Transverse colon (tissue), 4 donors: ENCODE results near the gene DNAJC1. TPM values are rescaled to one million over a fixed set of nuclear protein-coding genes. Genes with fewer than 3 reads are reported as not detected.

ENCODE experiments used
- DNase-seq: peaks from one replicate; pipeline ENCODE4 v3.0.0-alpha.2; 2019
- H3K27ac ChIP-seq, 4 donors: fragments of 200-600 bp; sonication (generic); 2 replicates each; pipeline ENCODE4 v1.5.1; 2016 to 2018; ENCODE audit warnings: inconsistent platforms in 4 of 4
- H3K27me3 ChIP-seq: fragments of 200-600 bp; sonication (generic); 2 replicates; pipeline ENCODE4 v1.5.1; 2017; ENCODE audit warnings: inconsistent platforms
- H3K36me3 ChIP-seq, 4 donors: fragments of 200-600 bp; sonication (generic); 2 replicates each; pipeline ENCODE4 v1.5.1; 2017 to 2019; ENCODE audit warnings: inconsistent platforms in 4 of 4
- H3K4me1 ChIP-seq, 4 donors: fragments of 200-600 bp; sonication (generic); 2 replicates each; pipeline ENCODE4 v1.5.1; 2017 to 2020; ENCODE audit warnings: inconsistent platforms in 4 of 4
- H3K4me3 ChIP-seq, 4 donors: fragments of 200-600 bp; sonication (generic); 1 replicate in 1 of 4; 2 replicates in 3 of 4; pipeline versions ENCODE4 v1.5.1 to v1.6.1; 2017 to 2019; ENCODE audit warnings: inconsistent platforms in 4 of 4
- H3K9me3 ChIP-seq, 2 donors: fragments of 200-600 bp; sonication (generic); 2 replicates each; pipeline ENCODE4 v1.5.1; 2017 to 2019; ENCODE audit warnings: inconsistent platforms in 2 of 2
- CTCF ChIP-seq, 5 experiments: fragments of 200-600 bp in 3 of 5; fragments of 450-650 bp in 2 of 5; sonication (generic) in 3 of 5; IDR thresholded peaks; 1 replicate in 2 of 5; 2 replicates in 3 of 5; pipeline ENCODE4 v1.5.1; 2016 to 2017; ENCODE audit warnings: antibody characterized with exemption in 5 of 5, inconsistent platforms in 3 of 5, mild to moderate bottlenecking in 2 of 5, moderate library complexity in 1 of 5
- EP300 ChIP-seq: sonication (generic); formaldehyde crosslinking; IDR thresholded peaks from one replicate; pipeline ENCODE4 v1.6.1; 2017; ENCODE audit warnings: antibody characterized with exemption, low read depth
- POLR2A ChIP-seq: fragments of 450-650 bp; IDR thresholded peaks from one replicate; pipeline ENCODE4 v1.6.1; 2016; ENCODE audit warnings: antibody characterized with exemption, mild to moderate bottlenecking, moderate library complexity
- POLR2AphosphoS5 ChIP-seq, 3 donors: sonication (generic); formaldehyde crosslinking; IDR thresholded peaks; one replicate each; pipeline ENCODE4 v1.6.1; 2016; ENCODE audit warnings: antibody characterized with exemption in 3 of 3
- WGBS, 2 donors: methylation state at CpG; one replicate each; pipeline ENCODE4 v1.1.5; 2018; ENCODE audit warnings: low coverage in 1 of 2; 5-methylcytosine and 5-hydroxymethylcytosine counted together
- in situ Hi-C, 4 donors: fragments of 200-750 bp; cut with MboI; loops; one replicate each; pipeline versions ENCODE4 v1.15.0 to v1.15.1; 2017; ENCODE audit warnings: low sequenced_read_pairs in 3 of 4, low pct_ligation_motif_present in 1 of 4, low pct_unique_long_range_greater_than_20kb in 1 of 4
- intact Hi-C: fragments of 100-400 bp; cut with DNase I; formaldehyde crosslinking; loops from one replicate; pipeline ENCODE4 v1.15.1; 2023; ENCODE audit warnings: low total_unique reads
- total RNA-seq, 4 donors: library from RNA; depleted of rRNA; stranded (reverse); fragments of >200 nt; gene quantifications; one replicate each; pipeline ENCODE4 v1.1.0, GENCODE V29; 2016

The DNAJC1 gene
- total RNA-seq, 4 donors from 2014 or later: 18.5 to 71.7 (median 48.4) TPM

GRCh38 chr10:21727452-21728168, 275.9 kb downstream of the DNAJC1 start:
- in situ Hi-C loops (loop anchor here in 2 of 4 donors (10.0 to 25.0 kb wide), 3 partner anchors 223 to 440 kb away; no protein-coding TSS in a partner anchor), intact Hi-C loops (no loop called here)
- Histone ChIP-seq H3K4me3 (no peak overlapping the region), H3K4me1 (peaks cover 12 to 35% (median 24%) of the 10 kb centered on the region in 4 donors), H3K27ac (no peak overlapping the region), H3K9me3 (no peaks in the 10 kb centered on the region), H3K27me3 (no peaks in the 10 kb centered on the region), H3K36me3 (no peaks in the 10 kb centered on the region)
- TF ChIP-seq EP300 (no peak), POLR2AphosphoS5 (IDR thresholded peaks at IDR 0.05) (no peak)
- WGBS, 2 donors: 38 to 49% methylated on average over 7 to 13 of the region's 13 CpGs
- DNase-seq: peak; percentile 49

DNA sequence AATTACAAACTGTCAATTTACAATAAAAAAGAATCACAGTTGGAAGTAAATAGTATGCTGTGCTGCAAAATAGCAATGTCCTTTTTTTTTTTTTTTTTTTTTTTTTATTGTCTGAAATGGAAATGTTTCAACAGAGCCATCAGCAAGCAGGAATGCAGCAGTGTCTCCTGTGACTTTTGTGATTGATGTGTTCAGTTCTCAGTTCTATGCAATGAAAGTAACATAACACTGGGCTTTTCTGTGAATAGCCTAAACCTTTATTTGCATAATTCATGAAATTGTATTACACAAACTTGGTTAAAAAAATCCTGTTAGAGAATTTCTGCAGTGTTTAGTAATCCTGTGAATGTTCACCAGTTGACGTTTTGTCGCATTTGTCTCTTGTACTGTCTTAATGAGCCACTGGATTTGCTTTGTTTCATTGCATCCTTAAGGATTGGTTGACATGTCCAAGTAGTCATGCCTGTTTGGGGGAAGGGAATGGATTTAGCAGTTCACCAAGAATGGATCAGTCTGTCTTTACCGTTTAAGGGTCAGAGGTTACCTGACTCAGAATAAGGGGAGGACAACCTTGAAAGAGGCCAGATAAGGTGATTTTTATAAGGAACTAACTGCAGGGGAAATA, 276.8 kb downstream of the DNAJC1 start:
- 68 to 77% methylated on average over 3 of the region's 3 CpGs for WGBS, 2 donors
- intact Hi-C loops: no loop called here

GRCh38 chr10:21724687-21725367, 278.7 kb downstream of the DNAJC1 start:
- DNase-seq: peak; percentile 89
- Histone ChIP-seq H3K4me1 (peaks cover 12 to 35% (median 24%) of the 10 kb centered on the region in 4 donors), H3K36me3 (no peaks in the 10 kb centered on the region), H3K4me3 (no peak overlapping the region), H3K9me3 (no peaks in the 10 kb centered on the region), H3K27me3 (no peaks in the 10 kb centered on the region), H3K27ac (peak overlapping the region in 2 of 4 donors; percentile 7 to 49)
- intact Hi-C loops (no loop called here), in situ Hi-C loops (loop anchor here in 2 of 4 donors (10.0 to 25.0 kb wide), 3 partner anchors 220 to 438 kb away; no protein-coding TSS in a partner anchor)
- WGBS, 2 donors: 0 to 10% methylated on average over 3 to 4 of the region's 4 CpGs
- TF ChIP-seq EP300 (no peak), POLR2AphosphoS5 (IDR thresholded peaks at IDR 0.05) (peak; percentile 76 to 82 (median 81))

More for the DNA sequence above, 276.8 kb downstream of the DNAJC1 start:
- no peaks in the 10 kb centered on the region for H3K27me3 ChIP-seq
- no peak for TF ChIP-seq CTCF (IDR thresholded peaks at IDR 0.05)
- TF ChIP-seq POLR2AphosphoS5 (IDR thresholded peaks at IDR 0.05): no peak
- no peak for TF ChIP-seq POLR2A
- no peak for TF ChIP-seq EP300
- H3K36me3 ChIP-seq: no peaks in the 10 kb centered on the region
- no peaks in the 10 kb centered on the region for H3K9me3 ChIP-seq
- DNase-seq: no peak
- in situ Hi-C loops: loop anchor here in 2 of 4 donors (10.0 to 25.0 kb wide), 3 partner anchors 222 to 439 kb away; no protein-coding TSS in a partner anchor
- no peak overlapping the region for H3K27ac ChIP-seq
- H3K4me1 ChIP-seq: peaks cover 12 to 35% (median 24%) of the 10 kb centered on the region in 4 donors
- H3K4me3 ChIP-seq: no peak overlapping the region

GRCh38 chr10:21724020-21724589, 279.4 kb downstream of the DNAJC1 start:
- 52 to 56% methylated on average over 7 of the region's 7 CpGs for WGBS, 2 donors
- intact Hi-C loops: no loop called here
- Histone ChIP-seq H3K9me3 (no peaks in the 10 kb centered on the region), H3K36me3 (no peaks in the 10 kb centered on the region), H3K27ac (peak overlapping the region in 1 of 4 donors; percentile 49), H3K4me1 (peaks cover 12 to 35% (median 24%) of the 10 kb centered on the region in 4 donors), H3K4me3 (no peak overlapping the region), H3K27me3 (no peaks in the 10 kb centered on the region)
- in situ Hi-C loops: loop anchor here in 2 of 4 donors (10.0 kb wide), 2 partner anchors 219 to 229 kb away; no protein-coding TSS in a partner anchor
- no peak for TF ChIP-seq POLR2A
- TF ChIP-seq POLR2AphosphoS5 (IDR thresholded peaks at IDR 0.05): peak in 1 of 3 donors; percentile 7
- no peak for DNase-seq

- Histone ChIP-seq H3K27me3 (no peaks in the 10 kb centered on the region), H3K9me3 (no peaks in the 10 kb centered on the region), H3K4me1 (peaks cover 12 to 24% (median 19%) of the 10 kb centered on the region in 4 donors), H3K4me3 (no peak overlapping the region), H3K36me3 (no peaks in the 10 kb centered on the region), H3K27ac (no peak overlapping the region)
- in situ Hi-C loops: loop anchor here in 2 of 4 donors (10.0 kb wide), 2 partner anchors 217 to 227 kb away; no protein-coding TSS in a partner anchor
- TF ChIP-seq POLR2AphosphoS5 (IDR thresholded peaks at IDR 0.05) (no peak), POLR2A (no peak), CTCF (IDR thresholded peaks at IDR 0.05) (no peak), EP300 (no peak)
- intact Hi-C loops: no loop called here
- WGBS, 2 donors: 94 to 100% methylated on average over 2 of the region's 2 CpGs
- no peak for DNase-seq
Observed at GRCh38 chr10:21722209-21722608, 281.3 kb downstream of the DNAJC1 start.
